NCI-H2227 treated with DMSO at 0.1 percent for 48 hours (cell line): ENCODE data around the gene CD22.

Experiments
- DNase-seq: peaks from one replicate; lab custom pipeline; 2025; lab: John Stamatoyannopoulos, UW

CD22 gene

DNA sequence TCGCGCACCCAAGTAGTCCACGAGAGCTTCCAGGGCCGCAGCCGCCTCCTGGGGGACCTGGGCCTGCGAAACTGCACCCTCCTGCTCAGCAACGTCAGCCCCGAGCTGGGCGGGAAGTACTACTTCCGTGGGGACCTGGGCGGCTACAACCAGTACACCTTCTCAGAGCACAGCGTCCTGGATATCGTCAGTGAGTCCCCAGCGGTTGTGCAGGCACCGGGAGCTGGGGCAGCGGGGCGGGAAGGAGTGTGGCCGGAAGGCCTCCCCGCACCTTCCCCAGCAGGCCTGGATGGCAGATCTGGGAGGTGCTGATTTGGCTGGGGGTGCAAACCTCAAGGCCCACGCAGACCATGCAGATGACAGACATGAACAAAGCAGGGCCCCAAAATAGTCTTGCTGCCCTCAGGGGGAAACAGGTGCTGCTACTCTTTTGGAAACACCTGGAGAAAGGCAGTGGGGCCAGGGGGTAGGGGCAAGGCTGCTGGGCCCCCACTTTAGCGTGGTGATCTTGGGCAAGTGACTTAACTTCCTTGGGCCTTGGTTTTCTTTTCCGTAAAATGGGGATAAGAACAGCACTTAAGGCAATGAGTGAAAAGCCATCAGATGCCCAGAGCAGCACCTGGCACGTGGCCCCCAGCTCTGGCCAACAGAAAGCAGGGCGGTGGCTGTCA lies 33.1 kb upstream of the CD22 start:
- no peak for DNase-seq

GRCh38 chr19:35296644-35297514 lies 32.1 kb upstream of the CD22 start:
- no peak for DNase-seq

DNA sequence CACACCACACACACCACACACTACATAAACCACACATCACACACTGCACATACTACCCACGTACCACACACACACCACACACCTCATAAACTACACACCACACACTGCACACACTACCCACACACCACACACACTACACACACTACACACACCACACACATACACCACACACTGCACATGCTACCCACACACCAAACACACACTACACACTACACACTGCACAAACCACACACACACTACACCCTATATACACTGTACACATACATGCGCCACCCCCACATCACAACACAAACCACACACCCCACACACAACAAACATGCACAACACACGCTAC lies 31.5 kb upstream of the CD22 start:
- DNase-seq = no peak

GRCh38 chr19:35297922-35298321 lies 31.1 kb upstream of the CD22 start:
- no peak for DNase-seq

DNA sequence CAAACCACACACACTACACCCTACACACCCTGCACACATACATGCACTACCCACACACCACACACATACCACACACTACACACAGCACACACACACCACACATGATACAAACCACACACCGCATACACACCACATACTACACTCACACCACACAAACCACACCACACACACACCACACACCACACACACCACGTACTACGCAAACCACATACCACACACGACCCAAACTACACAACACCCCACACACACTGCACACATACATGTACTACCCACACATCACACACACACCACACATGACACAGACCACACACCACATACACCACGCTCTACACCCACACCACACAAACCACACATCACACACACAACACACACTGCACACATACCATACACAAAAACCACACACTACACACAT lies 30.4 kb upstream of the CD22 start:
- no peak for DNase-seq

DNA sequence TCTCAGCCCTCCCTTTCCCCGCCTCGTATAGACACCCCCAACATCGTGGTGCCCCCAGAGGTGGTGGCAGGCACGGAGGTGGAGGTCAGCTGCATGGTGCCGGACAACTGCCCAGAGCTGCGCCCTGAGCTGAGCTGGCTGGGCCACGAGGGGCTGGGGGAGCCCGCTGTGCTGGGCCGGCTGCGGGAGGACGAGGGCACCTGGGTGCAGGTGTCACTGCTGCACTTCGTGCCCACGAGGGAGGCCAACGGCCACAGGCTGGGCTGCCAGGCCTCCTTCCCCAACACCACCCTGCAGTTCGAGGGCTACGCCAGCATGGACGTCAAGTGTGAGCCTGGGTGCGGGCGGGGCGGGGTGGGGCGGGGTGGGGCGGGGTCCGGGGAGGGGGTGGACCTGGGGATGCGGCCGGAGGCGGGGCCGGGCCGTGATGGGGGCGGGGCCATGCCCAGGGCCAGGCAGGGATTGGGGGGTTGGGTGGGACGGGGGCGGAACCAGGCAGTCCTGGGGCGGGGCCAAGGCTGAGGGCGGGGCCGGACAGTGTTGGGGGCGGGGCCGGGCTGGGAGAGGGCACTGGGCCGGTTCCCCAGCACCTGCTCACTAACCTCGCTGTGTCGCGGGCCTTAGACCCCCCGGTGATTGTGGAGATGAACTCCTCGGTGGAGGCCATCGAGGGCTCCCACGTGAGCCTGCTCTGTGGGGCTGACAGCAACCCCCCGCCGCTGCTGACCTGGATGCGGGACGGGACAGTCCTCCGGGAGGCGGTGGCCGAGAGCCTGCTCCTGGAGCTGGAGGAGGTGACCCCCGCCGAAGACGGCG lies 29.3 kb upstream of the CD22 start:
- no peak for DNase-seq

DNA sequence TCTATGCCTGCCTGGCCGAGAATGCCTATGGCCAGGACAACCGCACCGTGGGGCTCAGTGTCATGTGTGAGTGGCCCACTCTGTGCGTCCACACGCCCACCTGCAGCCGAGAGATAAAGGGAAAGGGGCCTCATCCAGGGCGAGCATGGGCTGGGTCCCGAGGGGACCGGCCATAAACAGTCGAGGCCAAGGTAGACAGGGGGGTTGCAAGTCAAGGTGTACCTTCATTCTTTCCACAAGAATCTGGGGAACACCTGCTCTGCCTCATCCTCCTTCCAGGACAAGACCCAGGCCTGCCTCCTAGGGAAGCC lies 28.7 kb upstream of the CD22 start:
- DNase-seq = no peak

DNA sequence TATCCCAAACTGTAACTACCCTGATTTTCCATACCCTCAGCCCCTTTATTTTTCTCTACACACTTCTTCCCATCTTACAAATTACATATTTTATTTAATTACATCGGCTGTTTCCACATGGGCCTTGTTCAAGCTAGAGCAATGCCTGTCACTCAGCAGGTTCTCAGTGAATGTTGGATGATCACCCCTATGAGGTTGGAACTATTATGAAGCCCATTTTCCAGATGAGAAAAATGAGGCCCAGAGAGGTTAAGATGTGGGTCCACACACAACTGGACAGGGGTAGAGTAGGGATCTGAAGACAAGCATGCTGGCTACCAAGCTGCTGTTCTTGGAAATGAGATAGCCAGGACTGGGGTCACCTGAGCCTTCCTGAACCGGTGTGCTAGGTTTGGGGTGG lies 27.0 kb upstream of the CD22 start:
- DNase-seq = no peak

- no peak for DNase-seq
These were observed 26.5 kb upstream of the CD22 start for GRCh38 chr19:35302446-35302845.

GRCh38 chr19:35303357-35303915 lies 25.6 kb upstream of the CD22 start:
- DNase-seq = peak; percentile 87

GRCh38 chr19:35304036-35304435 lies 25.0 kb upstream of the CD22 start:
- no peak for DNase-seq

- DNase-seq = no peak
These were observed 23.8 kb upstream of the CD22 start for GRCh38 chr19:35305181-35305580.

DNA sequence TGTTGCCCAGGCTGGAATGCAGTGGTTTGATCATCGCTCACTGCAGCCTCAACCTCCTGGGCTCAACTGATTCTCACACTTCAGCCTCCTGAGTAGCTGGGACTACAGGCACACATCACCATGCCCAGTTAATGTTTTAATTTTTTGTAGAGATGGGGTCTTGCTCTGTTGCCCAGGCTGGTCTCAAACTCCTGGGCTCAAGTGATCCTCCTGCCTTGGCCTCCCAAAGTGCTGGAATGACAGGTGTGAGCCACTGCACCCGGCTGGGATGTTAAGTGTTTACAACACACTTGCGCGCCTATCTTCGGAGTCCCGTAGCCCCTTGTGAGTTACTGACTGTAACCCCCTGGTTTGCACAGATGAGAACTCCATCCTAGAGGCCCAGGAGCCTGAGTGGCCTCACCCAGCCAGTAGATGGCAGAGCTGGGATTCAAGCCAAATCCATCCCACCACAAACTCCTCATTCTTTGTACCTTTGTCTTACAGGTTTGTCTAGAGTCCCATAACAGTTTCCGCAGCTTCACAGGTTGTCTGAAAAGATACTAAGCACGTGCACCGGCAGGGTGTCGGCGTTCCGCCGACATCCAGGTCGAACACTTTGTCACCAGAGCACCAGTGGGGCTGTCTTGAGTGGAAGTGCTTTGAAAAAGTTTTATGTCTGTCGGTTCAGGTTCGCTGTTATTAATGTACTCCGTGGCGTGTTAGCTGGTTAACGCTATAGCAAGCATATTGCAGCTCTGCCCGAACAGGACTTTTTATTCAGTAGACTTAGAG lies 22.3 kb upstream of the CD22 start:
- no peak for DNase-seq

GRCh38 chr19:35307931-35308330 lies 21.1 kb upstream of the CD22 start:
- DNase-seq = no peak

- no peak for DNase-seq
These were observed 20.1 kb upstream of the CD22 start for GRCh38 chr19:35308910-35309309.

GRCh38 chr19:35309481-35310279 lies 19.3 kb upstream of the CD22 start:
- no peak for DNase-seq

- DNase-seq = no peak
These were observed 18.7 kb upstream of the CD22 start for GRCh38 chr19:35310331-35310730.

GRCh38 chr19:35310811-35311465 lies 18.0 kb upstream of the CD22 start:
- no peak for DNase-seq

DNA sequence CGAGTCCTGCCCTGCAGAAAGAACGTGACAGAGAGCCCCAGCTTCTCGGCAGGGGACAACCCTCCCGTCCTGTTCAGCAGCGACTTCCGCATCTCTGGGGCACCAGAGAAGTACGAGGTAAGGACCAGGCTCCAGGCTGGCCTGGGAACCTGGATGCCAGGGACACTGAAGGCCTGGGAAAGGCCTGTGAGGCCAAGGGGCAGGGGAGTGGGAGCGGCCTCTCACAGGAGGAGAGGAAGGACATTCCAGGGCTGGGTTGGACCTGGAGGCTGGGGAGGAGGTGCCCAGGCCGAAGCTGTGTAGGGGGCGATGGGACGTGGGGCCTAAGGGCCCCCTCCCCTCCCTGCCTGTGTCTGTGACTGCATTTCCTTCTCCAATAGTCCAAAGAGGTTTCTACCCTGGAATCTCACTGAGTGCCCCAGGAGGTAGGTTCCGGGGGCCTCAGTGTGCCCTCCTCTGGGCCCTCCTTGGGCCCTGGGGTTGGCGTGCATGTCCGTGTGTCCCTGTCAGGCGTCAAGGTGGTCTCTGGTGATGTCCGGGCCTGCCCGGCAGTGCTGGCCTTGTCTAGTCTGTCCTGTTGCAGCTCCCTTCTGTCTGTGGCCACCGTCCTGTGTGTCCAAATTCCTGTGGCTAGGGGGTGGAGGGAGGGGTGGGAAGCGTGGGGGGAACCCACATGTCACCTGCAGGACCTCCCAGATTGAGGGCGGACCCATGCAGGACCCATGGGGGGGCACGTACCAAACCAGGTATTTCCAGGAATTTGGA lies 16.9 kb upstream of the CD22 start:
- DNase-seq = no peak

- DNase-seq = no peak
These were observed 15.4 kb upstream of the CD22 start for GRCh38 chr19:35313587-35313986.
